HG03045 (cell line): ENCODE measurements around the gene KRTAP10-4.
"Not testable (repeated sequence)": the region's sequence is repeated elsewhere in the genome, so short reads cannot be mapped to it uniquely, and the experiment has no call there.

ENCODE experiments used
- ATAC-seq: cut with Tn5 transposase; IDR thresholded peaks from one replicate; pipeline ENCODE4 v1.9.1; 2021; ENCODE audit warnings: mild to moderate bottlenecking, moderate library complexity; ENCODE audit not compliant: unreplicated experiment

Gene KRTAP10-4

GRCh38 chr21:44596068-44596725, 22.7 kb downstream of the KRTAP10-4 start:
- ATAC-seq: no peak

- no peak for ATAC-seq
These were observed 24.5 kb downstream of the KRTAP10-4 start for GRCh38 chr21:44598061-44598460.

GRCh38 chr21:44599264-44600029, 25.9 kb downstream of the KRTAP10-4 start:
- no peak for ATAC-seq

GRCh38 chr21:44600118-44600978, 26.8 kb downstream of the KRTAP10-4 start, which contains the start of gene KRTAP10-7:
KRTAP10-7 (plus strand) TSS chr21:44600597; CDS start chr21:44600622, 25 bp downstream.
- not testable (repeated sequence) for ATAC-seq

- ATAC-seq: not testable (repeated sequence)
These were observed 27.6 kb downstream of the KRTAP10-4 start for GRCh38 chr21:44601091-44601490.

GRCh38 chr21:44601596-44602462, 28.3 kb downstream of the KRTAP10-4 start:
- ATAC-seq: no peak

GRCh38 chr21:44602463-44602850, 28.9 kb downstream of the KRTAP10-4 start:
- no peak for ATAC-seq

- ATAC-seq: no peak
These were observed 29.8 kb downstream of the KRTAP10-4 start for GRCh38 chr21:44603109-44603875.

- no peak for ATAC-seq
These were observed 30.4 kb downstream of the KRTAP10-4 start for GRCh38 chr21:44603911-44604310.

GRCh38 chr21:44606495-44606894, 33.0 kb downstream of the KRTAP10-4 start:
- ATAC-seq: no peak

GRCh38 chr21:44609193-44609592, 35.7 kb downstream of the KRTAP10-4 start:
- ATAC-seq: no peak

GRCh38 chr21:44610157-44610843, 36.8 kb downstream of the KRTAP10-4 start:
- not testable (repeated sequence) for ATAC-seq

- ATAC-seq: no peak
These were observed 38.0 kb downstream of the KRTAP10-4 start for GRCh38 chr21:44611551-44611950.

GRCh38 chr21:44612029-44612486, 38.5 kb downstream of the KRTAP10-4 start, which contains the start of gene KRTAP10-8:
KRTAP10-8 (plus strand) TSS chr21:44612079; CDS start chr21:44612101, 22 bp downstream.
- no peak for ATAC-seq

GRCh38 chr21:44612669-44613229, 39.2 kb downstream of the KRTAP10-4 start:
- ATAC-seq: no peak

- no peak for ATAC-seq
These were observed 40.0 kb downstream of the KRTAP10-4 start for GRCh38 chr21:44613386-44614155.

- ATAC-seq: no peak
These were observed 40.7 kb downstream of the KRTAP10-4 start for GRCh38 chr21:44614161-44614631.
